Measurements from ENCODE around the gene CXXC5.

Gene CXXC5

GRCh38 chr5:139638090-139638735, 9.9 kb upstream of the CXXC5 start:
- no peak for DNase-seq (ENCODE audit: low read depth in 3 of 3)

- no peak for DNase-seq (ENCODE audit: low read depth in 3 of 3)
These were observed 9.2 kb upstream of the CXXC5 start for GRCh38 chr5:139638736-139639618.

GRCh38 chr5:139639619-139640380, 8.3 kb upstream of the CXXC5 start:
- no peak for DNase-seq (ENCODE audit: low read depth in 3 of 3)

GRCh38 chr5:139640421-139641115, 7.6 kb upstream of the CXXC5 start:
- no peak for DNase-seq (ENCODE audit: low read depth in 3 of 3)

GRCh38 chr5:139641116-139642080, 6.8 kb upstream of the CXXC5 start:
- DNase-seq (ENCODE audit: low read depth in 3 of 3), result no peak

- no peak for DNase-seq (ENCODE audit: low read depth in 3 of 3)
These were observed 5.9 kb upstream of the CXXC5 start for GRCh38 chr5:139642213-139642612.

- no peak for DNase-seq (ENCODE audit: low read depth in 3 of 3)
These were observed 5.0 kb upstream of the CXXC5 start for GRCh38 chr5:139642891-139643871.

- no peak for DNase-seq (ENCODE audit: low read depth in 3 of 3)
These were observed 4.1 kb upstream of the CXXC5 start for GRCh38 chr5:139644001-139644456.

- DNase-seq (ENCODE audit: low read depth in 3 of 3), result no peak
These were observed 3.3 kb upstream of the CXXC5 start for GRCh38 chr5:139644646-139645429.

- no peak for DNase-seq (ENCODE audit: low read depth in 3 of 3)
These were observed 2.7 kb upstream of the CXXC5 start for GRCh38 chr5:139645430-139645871.

- no peak for DNase-seq (ENCODE audit: low read depth in 3 of 3)
These were observed 2.0 kb upstream of the CXXC5 start for GRCh38 chr5:139646111-139646510.

- no peak for DNase-seq (ENCODE audit: low read depth in 3 of 3)
These were observed 1.1 kb upstream of the CXXC5 start for GRCh38 chr5:139646912-139647505.

- no peak for DNase-seq (ENCODE audit: low read depth in 3 of 3)
These were observed 494 bp upstream of the CXXC5 start for GRCh38 chr5:139647506-139648204.

- no peak for DNase-seq (ENCODE audit: low read depth in 3 of 3)
These were observed 1.2 kb downstream of the CXXC5 start for GRCh38 chr5:139649082-139649991.

GRCh38 chr5:139650031-139650688, 2.0 kb downstream of the CXXC5 start:
- DNase-seq (ENCODE audit: low read depth in 3 of 3), result peak in 1 of 3 experiments; percentile 26

- no peak for DNase-seq (ENCODE audit: low read depth in 3 of 3)
These were observed 2.5 kb downstream of the CXXC5 start for GRCh38 chr5:139650689-139651042.

All from stimulated activated CD4-positive, alpha-beta T cell treated with anti-CD3 and anti-CD28 coated beads, TNF-alpha, amount 100 ng/mL, for 24 hours (primary cell).